HEK293 (cell line): ENCODE results near the gene YBX3.

Experiments used
- CTCF ChIP-seq: fragments of 450-650 bp; formaldehyde crosslinking; IDR thresholded peaks from 2 replicates; pipeline ENCODE4 v1.5.1; 2016; ENCODE audit warnings: missing biosample characterization, missing genetic modification characterization
- HOXA7 ChIP-seq: sonication (generic); formaldehyde crosslinking; IDR thresholded peaks from 2 replicates; pipeline ENCODE4 v1.8.1; 2022; ENCODE audit warnings: missing genetic modification reagents, borderline replicate concordance
- KLF16 ChIP-seq: fragments of 450-650 bp; formaldehyde crosslinking; IDR thresholded peaks from 2 replicates; pipeline ENCODE4 v1.5.1; 2017; ENCODE audit warnings: missing biosample characterization, missing genetic modification characterization
- KLF9 ChIP-seq: fragments of 450-650 bp; formaldehyde crosslinking; IDR thresholded peaks from 2 replicates; pipeline ENCODE4 v1.5.1; 2016; ENCODE audit warnings: missing biosample characterization, missing genetic modification characterization, low read depth
- PATZ1 ChIP-seq: fragments of 450-650 bp; formaldehyde crosslinking; IDR thresholded peaks from 2 replicates; pipeline ENCODE4 v1.5.1; 2016; ENCODE audit warnings: missing biosample characterization, missing genetic modification characterization
- PRDM1 ChIP-seq: fragments of 450-650 bp; formaldehyde crosslinking; IDR thresholded peaks from 2 replicates; pipeline ENCODE4; 2016; ENCODE audit warnings: missing biosample characterization, missing genetic modification characterization
- SCRT2 ChIP-seq: fragments of 450-650 bp; formaldehyde crosslinking; IDR thresholded peaks from 2 replicates; pipeline ENCODE4 v1.5.1; 2016; ENCODE audit warnings: missing biosample characterization, missing genetic modification characterization
- SP3 ChIP-seq: fragments of 450-650 bp; formaldehyde crosslinking; IDR thresholded peaks from 2 replicates; pipeline ENCODE4 v1.5.1; 2016; ENCODE audit warnings: missing biosample characterization, missing genetic modification characterization
- SP7 ChIP-seq: fragments of 450-650 bp; formaldehyde crosslinking; IDR thresholded peaks from 2 replicates; pipeline ENCODE4 v1.5.1; 2016; ENCODE audit warnings: missing biosample characterization, missing genetic modification characterization
- TSHZ1 ChIP-seq: fragments of 450-650 bp; formaldehyde crosslinking; IDR thresholded peaks from 2 replicates; pipeline ENCODE4 v1.5.1; 2016; ENCODE audit warnings: missing biosample characterization, missing genetic modification characterization, borderline replicate concordance
- WT1 ChIP-seq: fragments of 450-650 bp; formaldehyde crosslinking; IDR thresholded peaks from 2 replicates; pipeline ENCODE4 v1.5.1; 2016; ENCODE audit warnings: missing biosample characterization, missing genetic modification characterization
- YY2 ChIP-seq: fragments of 450-650 bp; formaldehyde crosslinking; IDR thresholded peaks from 2 replicates; pipeline ENCODE4 v1.5.1; 2016; ENCODE audit warnings: missing biosample characterization, missing genetic modification characterization
- ZBTB44 ChIP-seq: fragments of 450-650 bp; IDR thresholded peaks from 2 replicates; pipeline ENCODE4 v1.5.1; 2018; ENCODE audit warnings: missing biosample characterization, mild to moderate bottlenecking, missing genetic modification characterization
- ZNF138 ChIP-seq: fragments of 450-650 bp; formaldehyde crosslinking; IDR thresholded peaks from 2 replicates; pipeline ENCODE4 v1.5.1; 2016; ENCODE audit warnings: missing biosample characterization, missing genetic modification characterization, borderline replicate concordance
- ZNF146 ChIP-seq: fragments of 450-650 bp; formaldehyde crosslinking; IDR thresholded peaks from 2 replicates; pipeline ENCODE4 v1.5.1; 2016; ENCODE audit warnings: missing biosample characterization, missing genetic modification characterization
- ZNF202 ChIP-seq: fragments of 450-650 bp; formaldehyde crosslinking; IDR thresholded peaks from 2 replicates; pipeline ENCODE4 v1.5.1; 2016; ENCODE audit warnings: missing biosample characterization, missing genetic modification characterization, borderline replicate concordance
- ZNF324 ChIP-seq: fragments of 450-650 bp; formaldehyde crosslinking; IDR thresholded peaks from 2 replicates; pipeline ENCODE4 v1.5.1; 2016; ENCODE audit warnings: missing biosample characterization, missing genetic modification characterization
- ZNF366 ChIP-seq: fragments of 450-650 bp; formaldehyde crosslinking; conservative IDR thresholded peaks from 2 replicates; pipeline ENCODE4 v1.5.1; 2016; ENCODE audit warnings: missing biosample characterization, missing genetic modification characterization
- ZNF416 ChIP-seq: fragments of 450-650 bp; formaldehyde crosslinking; IDR thresholded peaks from 2 replicates; pipeline ENCODE4 v1.5.1; 2016; ENCODE audit warnings: missing biosample characterization, missing genetic modification characterization
- ZNF501 ChIP-seq: fragments of 450-650 bp; formaldehyde crosslinking; IDR thresholded peaks from 2 replicates; pipeline ENCODE4 v1.5.1; 2016; ENCODE audit warnings: missing biosample characterization, missing genetic modification characterization
- ZNF510 ChIP-seq: fragments of 450-650 bp; formaldehyde crosslinking; IDR thresholded peaks from 2 replicates; pipeline ENCODE4 v1.5.1; 2018; ENCODE audit warnings: mild to moderate bottlenecking, missing genetic modification characterization, missing biosample characterization; ENCODE audit not compliant: insufficient replicate concordance
- ZNF513 ChIP-seq: fragments of 450-650 bp; IDR thresholded peaks from 2 replicates; pipeline ENCODE4 v1.5.1; 2018; ENCODE audit warnings: missing biosample characterization, missing genetic modification characterization
- ZNF514 ChIP-seq: fragments of 450-650 bp; formaldehyde crosslinking; IDR thresholded peaks from 2 replicates; pipeline ENCODE4 v1.5.1; 2016; ENCODE audit warnings: missing biosample characterization, missing genetic modification characterization
- ZNF548 ChIP-seq: fragments of 450-650 bp; formaldehyde crosslinking; IDR thresholded peaks from 2 replicates; pipeline ENCODE4 v1.5.1; 2016; ENCODE audit warnings: missing biosample characterization, missing genetic modification characterization
- ZNF639 ChIP-seq: fragments of 450-650 bp; formaldehyde crosslinking; IDR thresholded peaks from 2 replicates; pipeline ENCODE4 v1.5.1; 2016; ENCODE audit warnings: missing biosample characterization, missing genetic modification characterization
- ZNF654 ChIP-seq: fragments of 450-650 bp; formaldehyde crosslinking; IDR thresholded peaks from 2 replicates; pipeline ENCODE4 v1.5.1; 2016; ENCODE audit warnings: low read depth, missing biosample characterization, missing genetic modification characterization
- ZNF76 ChIP-seq: fragments of 450-650 bp; formaldehyde crosslinking; IDR thresholded peaks from 2 replicates; pipeline ENCODE4; 2016; ENCODE audit warnings: low read depth, missing biosample characterization, missing genetic modification characterization, borderline replicate concordance
- ZNF777 ChIP-seq: fragments of 450-650 bp; formaldehyde crosslinking; IDR thresholded peaks from 2 replicates; pipeline ENCODE4 v1.5.1; 2017; ENCODE audit warnings: missing biosample characterization, missing genetic modification characterization, borderline replicate concordance

The YBX3 gene

GRCh38 chr12:10673659-10674384 lies 49.3 kb downstream of the YBX3 start, which contains the start of gene STYK1 (continued):
- TF ChIP-seq ZNF513 (tag by site-specific recombination) (no peak), TSHZ1 (tag by site-specific recombination) (no peak), PRDM1 (tag by site-specific recombination) (no peak), ZNF202 (tag by site-specific recombination) (no peak), ZNF510 (no peak), ZNF76 (tag by site-specific recombination) (0 out of 2 replicates have a peak, but pooled peaks have one; percentile 10), HOXA7 (CRISPR knock-in tag) (no peak), ZNF366 (peak; percentile 79), ZNF324 (tag by site-specific recombination) (0 out of 2 replicates have a peak, but pooled peaks have one; percentile 41), ZNF138 (no peak), SP3 (tag by site-specific recombination) (peak; percentile 83), ZNF639 (tag by site-specific recombination) (no peak), SCRT2 (peak; percentile 95), ZNF416 (no peak), CTCF (tag by site-specific recombination) (peak; percentile 94), ZNF146 (tag by site-specific recombination) (no peak), PATZ1 (tag by site-specific recombination) (peak; percentile 81), KLF16 (tag by site-specific recombination) (0 out of 2 replicates have a peak, but pooled peaks have one; percentile 46), ZNF514 (no peak), WT1 (no peak), ZNF548 (tag by site-specific recombination) (no peak), ZNF501 (peak; percentile 22; the same call in 1 of the 2 replicates), ZBTB44 (tag by site-specific recombination) (no peak), ZNF654 (tag by site-specific recombination) (peak; percentile 88), ZNF777 (tag by site-specific recombination) (peak; percentile 25; the same call in 1 of the 2 replicates), SP7 (tag by site-specific recombination) (peak; percentile 65), KLF9 (peak; percentile 78; the same call in 1 of the 2 replicates), YY2 (tag by site-specific recombination) (0 out of 2 replicates have a peak, but pooled peaks have one; percentile 55)
